ENCODE measurements around the gene CCDC196. TPM values are rescaled to one million over a fixed set of nuclear protein-coding genes. Genes with fewer than 3 reads are reported as not detected.

The CCDC196 gene
- total RNA-seq, 1 experiment from 2014 or later, result not detected

- no peaks in the 10 kb centered on the region for H3K27me3 ChIP-seq (ENCODE audit: insufficient read depth, low read length)
- H3K9me2 ChIP-seq (ENCODE audit: insufficient read depth), result no peaks in the 10 kb centered on the region
- DNase-seq (ENCODE audit: low read depth, low spot score) (no peak), ATAC-seq (no peak)
- intact Hi-C loops (cut with micrococcal nuclease), result no loop called here
- CTCF ChIA-PET, result no interaction called here
- no peak overlapping the region for H3K4me3 ChIP-seq (replicated peaks in 1 of 2; ENCODE audit: low read depth in 1 of 2, low read length in 2 of 2)
- H3K36me3 ChIP-seq (ENCODE audit: control insufficient read depth in 1 of 2, insufficient read depth in 2 of 2, low read length in 2 of 2), result no peaks in the 10 kb centered on the region
- H3K4me2 ChIP-seq (ENCODE audit: low read length), result no peak overlapping the region
- no peak overlapping the region for H2AFZ ChIP-seq (ENCODE audit: low read depth, low read length, poor library complexity, severe bottlenecking)
- POLR2A ChIA-PET, result interaction anchor here (1.4 kb wide), 1 partner anchor 31 kb away, joined by 3 read pairs; the partner anchor contains the start of gene GPHN
- H3K79me2 ChIP-seq (ENCODE audit: insufficient read depth, low read length), result no peaks in the 10 kb centered on the region
- no TSS peak for BruUV-seq (replicated peaks)
- H3K27ac ChIP-seq (ENCODE audit: low read depth, low read length), result no peak overlapping the region
- H3K4me1 ChIP-seq (ENCODE audit: control insufficient read depth in 1 of 2, insufficient read depth in 2 of 2, low read length in 2 of 2), result no peaks in the 10 kb centered on the region
- RAD21 ChIA-PET (ENCODE audit: low non-redundant PET in 1 of 2, low total read pairs in 2 of 2, uncharacterized antibody in 2 of 2, unreplicated experiment in 2 of 2), result no interaction called here
- H4K20me1 ChIP-seq (ENCODE audit: insufficient read depth), result no peaks in the 10 kb centered on the region
- H3K9me3 ChIP-seq (ENCODE audit: control insufficient read depth in 1 of 2, insufficient read depth in 1 of 2, low read depth in 1 of 2, low read length in 2 of 2), result no peaks in the 10 kb centered on the region
- H3K9ac ChIP-seq (ENCODE audit: low read length), result no peak overlapping the region
- TF ChIP-seq ZFX (IDR thresholded peaks at IDR 0.05), result no peak
- no peak for TF ChIP-seq JUND (IDR thresholded peaks at IDR 0.05)
- TF ChIP-seq, protein P1, sequence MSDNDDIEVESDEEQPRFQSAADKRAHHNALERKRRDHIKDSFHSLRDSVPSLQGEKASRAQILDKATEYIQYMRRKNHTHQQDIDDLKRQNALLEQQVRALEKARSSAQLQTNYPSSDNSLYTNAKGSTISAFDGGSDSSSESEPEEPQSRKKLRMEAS (IDR thresholded peaks at IDR 0.05), result no peak
- no peak for TF ChIP-seq TCF7L2 (IDR thresholded peaks at IDR 0.05; ENCODE audit: borderline replicate concordance, extremely low read depth, insufficient read depth, insufficient read length)
- no peak for TF ChIP-seq POLR2A (IDR thresholded peaks at IDR 0.05; ENCODE audit: borderline replicate concordance, extremely low read depth, insufficient read depth, insufficient read length)
- TF ChIP-seq POLR2AphosphoS5 (IDR thresholded peaks at IDR 0.05; ENCODE audit: low read depth, low read length), result no peak
- TF ChIP-seq, protein P2, sequence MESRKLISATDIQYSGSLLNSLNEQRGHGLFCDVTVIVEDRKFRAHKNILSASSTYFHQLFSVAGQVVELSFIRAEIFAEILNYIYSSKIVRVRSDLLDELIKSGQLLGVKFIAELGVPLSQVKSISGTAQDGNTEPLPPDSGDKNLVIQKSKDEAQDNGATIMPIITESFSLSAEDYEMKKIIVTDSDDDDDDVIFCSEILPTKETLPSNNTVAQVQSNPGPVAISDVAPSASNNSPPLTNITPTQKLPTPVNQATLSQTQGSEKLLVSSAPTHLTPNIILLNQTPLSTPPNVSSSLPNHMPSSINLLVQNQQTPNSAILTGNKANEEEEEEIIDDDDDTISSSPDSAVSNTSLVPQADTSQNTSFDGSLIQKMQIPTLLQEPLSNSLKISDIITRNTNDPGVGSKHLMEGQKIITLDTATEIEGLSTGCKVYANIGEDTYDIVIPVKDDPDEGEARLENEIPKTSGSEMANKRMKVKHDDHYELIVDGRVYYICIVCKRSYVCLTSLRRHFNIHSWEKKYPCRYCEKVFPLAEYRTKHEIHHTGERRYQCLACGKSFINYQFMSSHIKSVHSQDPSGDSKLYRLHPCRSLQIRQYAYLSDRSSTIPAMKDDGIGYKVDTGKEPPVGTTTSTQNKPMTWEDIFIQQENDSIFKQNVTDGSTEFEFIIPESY (IDR thresholded peaks at IDR 0.05; ENCODE audit: extremely low read depth, insufficient replicate concordance, low read length), result no peak
- no peak for TF ChIP-seq EZH2phosphoT487 (IDR thresholded peaks at IDR 0.05; ENCODE audit: borderline replicate concordance)
- no peak for TF ChIP-seq EZH2 (IDR thresholded peaks at IDR 0.05)
- no peak for TF ChIP-seq EGR1 (IDR thresholded peaks at IDR 0.05; ENCODE audit: low read depth)
- no peak for TF ChIP-seq SRF (IDR thresholded peaks at IDR 0.05; ENCODE audit: low read depth)
- no peak for TF ChIP-seq REST (IDR thresholded peaks at IDR 0.05; ENCODE audit: low read depth)
- TF ChIP-seq SP1 (IDR thresholded peaks at IDR 0.05; ENCODE audit: low read depth), result no peak
- TF ChIP-seq ELF1 (IDR thresholded peaks at IDR 0.05; ENCODE audit: borderline replicate concordance, low read depth), result no peak
These were observed 9.2 kb upstream of the CCDC196 start for GRCh38 chr14:66476964-66477363.

Data from HCT116 (cell line).